ENCODE data around the gene NRSN1.

NRSN1 gene

GRCh38 chr6:24131751-24132150 is 5.7 kb downstream of the NRSN1 start:
- Histone ChIP-seq H4K91ac (ENCODE audit: low read depth, low read length, poor library complexity) (no peak overlapping the region), H3K23ac (ENCODE audit: low read depth, low read length, poor library complexity) (no peak overlapping the region), H3K4me1 (ENCODE audit: control insufficient read depth in 2 of 2, insufficient read depth in 1 of 2, low read depth in 1 of 2, low read length in 2 of 2) (no peaks in the 10 kb centered on the region), H4K8ac (ENCODE audit: low read depth, low read length) (no peak overlapping the region), H3K4me3 (ENCODE audit: low read length in 2 of 2) (no peak overlapping the region), H2AK5ac (ENCODE audit: low read depth, low read length) (no peak overlapping the region), H3K4me2 (ENCODE audit: insufficient read depth, low read length, poor library complexity, severe bottlenecking) (no peak overlapping the region), H3K27me3 (ENCODE audit: control insufficient read depth in 3 of 3, insufficient read depth in 3 of 3, low read depth in 1 of 3, low read length in 3 of 3) (no peaks in the 10 kb centered on the region), H3K79me1 (ENCODE audit: low read depth, low read length) (no peaks in the 10 kb centered on the region), H3K4ac (ENCODE audit: low read length) (no peak overlapping the region), H3K9ac (ENCODE audit: low read depth, low read length, poor library complexity) (no peak overlapping the region), H2BK12ac (ENCODE audit: low read length) (no peak overlapping the region), H3K9me3 (replicated peaks in 1 of 2; ENCODE audit: control insufficient read depth in 2 of 2, insufficient read depth in 1 of 2, low read depth in 1 of 2, low read length in 2 of 2) (no peaks in the 10 kb centered on the region), H3K18ac (ENCODE audit: low read length) (no peak overlapping the region), H3K27ac (replicated peaks; ENCODE audit: low read length) (no peak overlapping the region), H3K14ac (ENCODE audit: low read length) (no peak overlapping the region), H2BK120ac (ENCODE audit: low read depth, low read length) (no peak overlapping the region), H3K36me3 (replicated peaks in 1 of 2; ENCODE audit: control insufficient read depth in 2 of 2, insufficient read depth in 2 of 2, low read length in 2 of 2) (no peaks in the 10 kb centered on the region), H2BK5ac (ENCODE audit: low read length) (no peak overlapping the region), H2BK15ac (ENCODE audit: low read length) (no peak overlapping the region), H2AFZ (ENCODE audit: low read length) (no peak overlapping the region)
- WGBS, 2 donors (ENCODE audit: extremely low coverage in 2 of 2, insufficient read length in 2 of 2, insufficient replicate concordance in 1 of 2), result no CpG with 5 or more reads among the region's 2 CpGs
- DNase-seq (ENCODE audit: low spot score), result no peak

- H3K14ac ChIP-seq (ENCODE audit: low read length), result no peak overlapping the region
- no peak overlapping the region for H2BK12ac ChIP-seq (ENCODE audit: low read length)
Measured at GRCh38 chr6:24139080-24139479, 13.1 kb downstream of the NRSN1 start.

GRCh38 chr6:24139639-24140038 is 13.6 kb downstream of the NRSN1 start:
- no peak overlapping the region for H2AFZ ChIP-seq (ENCODE audit: low read length)
- H2BK15ac ChIP-seq (ENCODE audit: low read length), result no peak overlapping the region
- H3K27ac ChIP-seq (replicated peaks; ENCODE audit: low read length), result no peak overlapping the region
- H2AK5ac ChIP-seq (ENCODE audit: low read depth, low read length), result no peak overlapping the region
- H3K36me3 ChIP-seq (replicated peaks in 1 of 2; ENCODE audit: control insufficient read depth in 2 of 2, insufficient read depth in 2 of 2, low read length in 2 of 2), result no peaks in the 10 kb centered on the region
- H3K9me3 ChIP-seq (replicated peaks in 1 of 2; ENCODE audit: control insufficient read depth in 2 of 2, insufficient read depth in 1 of 2, low read depth in 1 of 2, low read length in 2 of 2), result no peaks in the 10 kb centered on the region
- H4K91ac ChIP-seq (ENCODE audit: low read depth, low read length, poor library complexity), result no peak overlapping the region
- no peak overlapping the region for H2BK5ac ChIP-seq (ENCODE audit: low read length)
- no peak overlapping the region for H2BK12ac ChIP-seq (ENCODE audit: low read length)
- no peak overlapping the region for H3K18ac ChIP-seq (ENCODE audit: low read length)
- no peak overlapping the region for H2BK120ac ChIP-seq (ENCODE audit: low read depth, low read length)
- no peak overlapping the region for H3K4ac ChIP-seq (ENCODE audit: low read length)
- no peaks in the 10 kb centered on the region for H3K79me1 ChIP-seq (ENCODE audit: low read depth, low read length)
- no peak overlapping the region for H3K9ac ChIP-seq (ENCODE audit: low read depth, low read length, poor library complexity)
- no CpG with 5 or more reads among the region's 2 CpGs for WGBS, 2 donors (ENCODE audit: extremely low coverage in 2 of 2, insufficient read length in 2 of 2, insufficient replicate concordance in 1 of 2)
- no peak for DNase-seq (ENCODE audit: low spot score)
- H3K23ac ChIP-seq (ENCODE audit: low read depth, low read length, poor library complexity), result no peak overlapping the region
- H3K4me2 ChIP-seq (ENCODE audit: insufficient read depth, low read length, poor library complexity, severe bottlenecking), result no peak overlapping the region
- H3K27me3 ChIP-seq (ENCODE audit: control insufficient read depth in 3 of 3, insufficient read depth in 3 of 3, low read depth in 1 of 3, low read length in 3 of 3), result no peaks in the 10 kb centered on the region
- H3K14ac ChIP-seq (ENCODE audit: low read length), result no peak overlapping the region
- no peaks in the 10 kb centered on the region for H3K4me1 ChIP-seq (ENCODE audit: control insufficient read depth in 2 of 2, insufficient read depth in 1 of 2, low read depth in 1 of 2, low read length in 2 of 2)
- H3K4me3 ChIP-seq (ENCODE audit: low read length in 2 of 2), result no peak overlapping the region
- no peak overlapping the region for H4K8ac ChIP-seq (ENCODE audit: low read depth, low read length)

More at GRCh38 chr6:24139080-24139479, 13.1 kb downstream of the NRSN1 start:
- Histone ChIP-seq H2AFZ (ENCODE audit: low read length) (no peak overlapping the region), H2BK15ac (ENCODE audit: low read length) (no peak overlapping the region), H4K91ac (ENCODE audit: low read depth, low read length, poor library complexity) (no peak overlapping the region), H3K4me1 (ENCODE audit: control insufficient read depth in 2 of 2, insufficient read depth in 1 of 2, low read depth in 1 of 2, low read length in 2 of 2) (no peaks in the 10 kb centered on the region), H3K23ac (ENCODE audit: low read depth, low read length, poor library complexity) (no peak overlapping the region), H3K4me2 (ENCODE audit: insufficient read depth, low read length, poor library complexity, severe bottlenecking) (no peak overlapping the region), H3K27ac (replicated peaks; ENCODE audit: low read length) (no peak overlapping the region), H2BK120ac (ENCODE audit: low read depth, low read length) (no peak overlapping the region), H3K79me1 (ENCODE audit: low read depth, low read length) (no peaks in the 10 kb centered on the region), H3K4me3 (ENCODE audit: low read length in 2 of 2) (no peak overlapping the region), H2BK5ac (ENCODE audit: low read length) (no peak overlapping the region), H3K27me3 (ENCODE audit: control insufficient read depth in 3 of 3, insufficient read depth in 3 of 3, low read depth in 1 of 3, low read length in 3 of 3) (no peaks in the 10 kb centered on the region), H3K36me3 (replicated peaks in 1 of 2; ENCODE audit: control insufficient read depth in 2 of 2, insufficient read depth in 2 of 2, low read length in 2 of 2) (no peaks in the 10 kb centered on the region), H3K18ac (ENCODE audit: low read length) (no peak overlapping the region), H3K4ac (ENCODE audit: low read length) (no peak overlapping the region), H3K9ac (ENCODE audit: low read depth, low read length, poor library complexity) (no peak overlapping the region), H2AK5ac (ENCODE audit: low read depth, low read length) (no peak overlapping the region), H3K9me3 (replicated peaks in 1 of 2; ENCODE audit: control insufficient read depth in 2 of 2, insufficient read depth in 1 of 2, low read depth in 1 of 2, low read length in 2 of 2) (no peaks in the 10 kb centered on the region), H4K8ac (ENCODE audit: low read depth, low read length) (no peak overlapping the region)
- no CpG with 5 or more reads among the region's 2 CpGs for WGBS, 2 donors (ENCODE audit: extremely low coverage in 2 of 2, insufficient read length in 2 of 2, insufficient replicate concordance in 1 of 2)
- DNase-seq (ENCODE audit: low spot score), result no peak

GRCh38 chr6:24140591-24140990 is 14.6 kb downstream of the NRSN1 start:
- Histone ChIP-seq H3K79me1 (ENCODE audit: low read depth, low read length) (no peaks in the 10 kb centered on the region), H4K91ac (ENCODE audit: low read depth, low read length, poor library complexity) (no peak overlapping the region), H2BK5ac (ENCODE audit: low read length) (no peak overlapping the region), H3K4me1 (ENCODE audit: control insufficient read depth in 2 of 2, insufficient read depth in 1 of 2, low read depth in 1 of 2, low read length in 2 of 2) (peaks cover 0 to 1% of the 10 kb centered on the region in 2 donors), H3K4me3 (ENCODE audit: low read length in 2 of 2) (no peak overlapping the region), H2BK120ac (ENCODE audit: low read depth, low read length) (no peak overlapping the region), H2BK15ac (ENCODE audit: low read length) (no peak overlapping the region), H3K9me3 (replicated peaks in 1 of 2; ENCODE audit: control insufficient read depth in 2 of 2, insufficient read depth in 1 of 2, low read depth in 1 of 2, low read length in 2 of 2) (no peaks in the 10 kb centered on the region), H4K8ac (ENCODE audit: low read depth, low read length) (no peak overlapping the region), H3K36me3 (replicated peaks in 1 of 2; ENCODE audit: control insufficient read depth in 2 of 2, insufficient read depth in 2 of 2, low read length in 2 of 2) (no peaks in the 10 kb centered on the region), H2BK12ac (ENCODE audit: low read length) (no peak overlapping the region), H3K23ac (ENCODE audit: low read depth, low read length, poor library complexity) (no peak overlapping the region), H3K4me2 (ENCODE audit: insufficient read depth, low read length, poor library complexity, severe bottlenecking) (no peak overlapping the region), H2AK5ac (ENCODE audit: low read depth, low read length) (no peak overlapping the region), H3K18ac (ENCODE audit: low read length) (no peak overlapping the region), H3K4ac (ENCODE audit: low read length) (no peak overlapping the region), H3K27ac (replicated peaks; ENCODE audit: low read length) (no peak overlapping the region), H3K14ac (ENCODE audit: low read length) (no peak overlapping the region), H3K9ac (ENCODE audit: low read depth, low read length, poor library complexity) (no peak overlapping the region), H3K27me3 (ENCODE audit: control insufficient read depth in 3 of 3, insufficient read depth in 3 of 3, low read depth in 1 of 3, low read length in 3 of 3) (no peaks in the 10 kb centered on the region), H2AFZ (ENCODE audit: low read length) (no peak overlapping the region)
- no peak for DNase-seq (ENCODE audit: low spot score)
- no CpG with 5 or more reads among the region's 13 CpGs for WGBS, 2 donors (ENCODE audit: extremely low coverage in 2 of 2, insufficient read length in 2 of 2, insufficient replicate concordance in 1 of 2)

Measured in neuronal stem cell (in vitro differentiated cells).